H1 (cell line): ENCODE results near the gene PTPRH. TPM values are rescaled to one million over a fixed set of nuclear protein-coding genes. Genes with fewer than 3 reads are reported as not detected.

Experiments
- BRCA1 ChIP-seq: IDR thresholded peaks from 2 replicates; pipeline ENCODE4 v1.6.1; 2012; ENCODE audit warnings: low read depth, low read length, improper control_type of control experiment
- CREB1 ChIP-seq: IDR thresholded peaks from 2 replicates; pipeline ENCODE4 v1.6.1; 2012; ENCODE audit warnings: inconsistent platforms
- EP300 ChIP-seq, 2 experiments: IDR thresholded peaks; 1 replicate in 1 of 2; 2 replicates in 1 of 2; pipeline ENCODE4 v1.6.1; 2011 to 2012; ENCODE audit warnings: low read depth in 2 of 2, low read length in 2 of 2, mild to moderate bottlenecking in 2 of 2, borderline replicate concordance in 1 of 2, inconsistent platforms in 1 of 2, moderate library complexity in 1 of 2
- EZH2 ChIP-seq: fragments of 200-600 bp; sonication (generic); IDR thresholded peaks from 2 replicates; pipeline ENCODE4 v1.7.1; 2012; ENCODE audit warnings: low read depth, mild to moderate bottlenecking, moderate library complexity, low read length, inconsistent platforms; ENCODE audit not compliant: severe bottlenecking
- FOSL1 ChIP-seq: IDR thresholded peaks from 2 replicates; pipeline ENCODE4 v1.6.1; 2011; ENCODE audit warnings: mild to moderate bottlenecking, low read depth, low read length, moderate library complexity; ENCODE audit not compliant: insufficient read depth
- GABPA ChIP-seq: IDR thresholded peaks from 2 replicates; pipeline ENCODE4 v1.6.1; 2011; ENCODE audit warnings: mild to moderate bottlenecking, low read length, moderate library complexity, borderline replicate concordance; ENCODE audit not compliant: insufficient read depth
- GTF2F1 ChIP-seq: IDR thresholded peaks from 2 replicates; pipeline ENCODE4 v1.6.1; 2012; ENCODE audit warnings: low read depth, low read length, improper control_type of control experiment, borderline replicate concordance
- HDAC2 ChIP-seq, 2 experiments: fragments of 300-600 bp in 1 of 2; sonication (generic) in 1 of 2; IDR thresholded peaks; 2 replicates each; pipeline ENCODE4 v1.6.1; 2011 to 2012; ENCODE audit warnings: low read depth in 2 of 2, low read length in 2 of 2, mild to moderate bottlenecking in 2 of 2, moderate library complexity in 2 of 2, borderline replicate concordance in 1 of 2, inconsistent platforms in 1 of 2
- JUND ChIP-seq: IDR thresholded peaks from 2 replicates; pipeline ENCODE4 v1.6.1; 2011; ENCODE audit warnings: mild to moderate bottlenecking, improper control_type of control experiment, low read length
- NANOG ChIP-seq: IDR thresholded peaks from 2 replicates; pipeline ENCODE4 v1.6.1; 2011; ENCODE audit warnings: low read length, low read depth, mild to moderate bottlenecking, inconsistent platforms; ENCODE audit not compliant: insufficient read depth, poor library complexity, severe bottlenecking
- POU5F1 ChIP-seq: IDR thresholded peaks from 2 replicates; pipeline ENCODE4 v1.6.1; 2011; ENCODE audit warnings: low read depth, mild to moderate bottlenecking, low read length, moderate library complexity
- RAD21 ChIP-seq, 2 experiments: IDR thresholded peaks in 1 of 2; conservative IDR thresholded peaks in 1 of 2; 2 replicates each; pipeline ENCODE4 v1.6.1; 2011; ENCODE audit warnings: low read depth in 2 of 2, low read length in 2 of 2, improper control_type of control experiment in 1 of 2, inconsistent platforms in 1 of 2, mild to moderate bottlenecking in 1 of 2, moderate library complexity in 1 of 2
- SAP30 ChIP-seq: fragments of 300-600 bp; sonication (generic); IDR thresholded peaks from 2 replicates; pipeline ENCODE4 v1.7.1; 2012; ENCODE audit warnings: low read length, moderate library complexity, mild to moderate bottlenecking, inconsistent platforms; ENCODE audit not compliant: insufficient read depth, insufficient replicate concordance
- SIN3A ChIP-seq, 2 experiments: IDR thresholded peaks in 1 of 2; conservative IDR thresholded peaks in 1 of 2; 2 replicates each; pipeline ENCODE4 v1.6.1; 2011 to 2012; ENCODE audit warnings: low read length in 2 of 2, improper control_type of control experiment in 1 of 2, low read depth in 1 of 2, mild to moderate bottlenecking in 1 of 2
- TAF7 ChIP-seq: optimal IDR thresholded peaks from 2 replicates; pipeline ENCODE3; 2011; ENCODE audit warnings: low read depth, mild to moderate bottlenecking, inconsistent platforms, low read length, moderate library complexity, borderline replicate concordance
- ZNF274 ChIP-seq: IDR thresholded peaks from 2 replicates; pipeline ENCODE4 v1.7.0; 2012; ENCODE audit warnings: low read length, borderline replicate concordance; ENCODE audit errors: extremely low read depth
- polyA plus RNA-seq, 7 experiments: library from polyadenylated mRNA; depleted of rRNA in 3 of 7; stranded (reverse) in 5 of 7; unstranded in 2 of 7; fragments of >200 nt in 5 of 7; fragments of 200-250 nt in 2 of 7; gene quantifications; 1 replicate in 5 of 7; 2 replicates in 1 of 7; 4 replicates in 1 of 7; pipeline versions ENCODE4 v1.2.1 to v1.2.3, GENCODE V29; 2011 to 2013; ENCODE audit warnings: missing spikeins in 2 of 7, mixed read lengths in 2 of 7
- total RNA-seq: library from RNA; stranded (reverse); fragmentation: NEBNext Ultra II Directional; extraction: Animal tissue kit (Norgen Biotek cat#: 25700); gene quantifications from 2 replicates; pipeline ENCODE4 v1.2.1, GENCODE V29; 2021
- TF ChIP-seq, protein P1 (sequence below): IDR thresholded peaks from 2 replicates; pipeline ENCODE4 v1.6.1; 2012; ENCODE audit warnings: low read length, inconsistent platforms
- TF ChIP-seq, protein P2 (sequence below): IDR thresholded peaks from 2 replicates; pipeline ENCODE4 v1.6.1; 2012; ENCODE audit warnings: inconsistent platforms

PTPRH gene
- total and polyA plus RNA-seq, 2 of the 8 experiments (the other 6 are each of a cell fraction or from before 2014, with no cell fraction given), result 0.30 to 0.39 TPM

DNA sequence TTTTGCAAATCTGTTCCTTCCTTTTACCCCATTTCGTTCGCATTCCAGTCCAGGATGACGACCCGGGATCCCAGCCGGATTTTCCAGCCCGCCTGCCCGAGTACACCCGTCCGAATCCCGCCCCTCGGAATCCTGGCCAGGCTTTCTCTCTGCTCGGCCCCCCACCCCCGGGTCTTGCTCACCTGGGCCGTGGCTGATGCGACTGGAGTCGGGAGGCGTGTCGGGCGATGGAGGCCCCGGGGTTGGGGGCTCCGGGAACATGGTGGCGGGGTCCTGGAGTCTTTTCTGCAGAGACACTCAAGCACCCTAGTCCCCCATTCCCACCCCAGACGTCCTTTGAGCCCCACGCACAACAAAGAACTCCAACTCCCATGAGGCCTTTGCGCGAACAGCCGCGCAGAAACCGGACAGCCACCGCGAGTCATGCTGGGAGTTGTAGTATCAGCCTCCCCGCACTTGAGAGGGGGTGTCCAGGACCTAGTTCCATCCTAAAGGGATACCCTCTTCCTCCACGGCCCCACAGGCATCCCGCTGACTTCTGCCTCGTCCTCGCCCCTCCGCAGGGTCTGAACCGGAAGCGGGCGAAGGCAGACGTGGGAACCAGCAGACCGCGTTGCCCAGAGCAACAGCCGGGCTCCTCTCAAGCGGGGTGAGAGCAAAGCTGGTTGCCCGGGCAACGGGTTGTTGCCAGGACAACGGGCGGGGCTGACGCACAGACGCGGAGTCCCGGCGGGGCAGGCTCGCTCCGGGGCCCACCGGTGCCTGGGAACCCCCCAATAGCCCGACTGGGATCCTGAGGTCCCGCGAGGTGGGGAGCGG lies 30.3 kb downstream of the PTPRH start (continued):
- peak; percentile 7 to 8; a peak in 1 of 4 replicates for TF ChIP-seq RAD21 (IDR thresholded peaks at IDR 0.05 in 1 of 2, conservative IDR thresholded peaks at IDR 0.05 in 1 of 2; ENCODE audit: low read depth in 2 of 2, low read length in 2 of 2)
- peak; percentile 54 for TF ChIP-seq SAP30
- peak; percentile 74 for TF ChIP-seq TAF7
- TF ChIP-seq, protein P1, sequence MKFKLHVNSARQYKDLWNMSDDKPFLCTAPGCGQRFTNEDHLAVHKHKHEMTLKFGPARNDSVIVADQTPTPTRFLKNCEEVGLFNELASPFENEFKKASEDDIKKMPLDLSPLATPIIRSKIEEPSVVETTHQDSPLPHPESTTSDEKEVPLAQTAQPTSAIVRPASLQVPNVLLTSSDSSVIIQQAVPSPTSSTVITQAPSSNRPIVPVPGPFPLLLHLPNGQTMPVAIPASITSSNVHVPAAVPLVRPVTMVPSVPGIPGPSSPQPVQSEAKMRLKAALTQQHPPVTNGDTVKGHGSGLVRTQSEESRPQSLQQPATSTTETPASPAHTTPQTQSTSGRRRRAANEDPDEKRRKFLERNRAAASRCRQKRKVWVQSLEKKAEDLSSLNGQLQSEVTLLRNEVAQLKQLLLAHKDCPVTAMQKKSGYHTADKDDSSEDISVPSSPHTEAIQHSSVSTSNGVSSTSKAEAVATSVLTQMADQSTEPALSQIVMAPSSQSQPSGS, result peak; percentile 92
- peak in 1 of 2 experiments; percentile 38; a peak in 1 of 4 replicates for TF ChIP-seq HDAC2 (IDR thresholded peaks at IDR 0.05; ENCODE audit: borderline replicate concordance in 1 of 2, low read depth in 2 of 2, low read length in 2 of 2)
- TF ChIP-seq JUND, result peak; percentile 74
- TF ChIP-seq GTF2F1, result no peak
- TF ChIP-seq BRCA1, result no peak
- TF ChIP-seq, protein P2, sequence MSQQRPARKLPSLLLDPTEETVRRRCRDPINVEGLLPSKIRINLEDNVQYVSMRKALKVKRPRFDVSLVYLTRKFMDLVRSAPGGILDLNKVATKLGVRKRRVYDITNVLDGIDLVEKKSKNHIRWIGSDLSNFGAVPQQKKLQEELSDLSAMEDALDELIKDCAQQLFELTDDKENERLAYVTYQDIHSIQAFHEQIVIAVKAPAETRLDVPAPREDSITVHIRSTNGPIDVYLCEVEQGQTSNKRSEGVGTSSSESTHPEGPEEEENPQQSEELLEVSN, result peak; percentile 28; the same call in 1 of the 2 replicates
- no peak for TF ChIP-seq FOSL1
- peak; percentile 88 to 93; a peak in 3 of 4 replicates for TF ChIP-seq SIN3A (conservative IDR thresholded peaks at IDR 0.05 in 1 of 2, IDR thresholded peaks at IDR 0.05 in 1 of 2; ENCODE audit: low read depth in 1 of 2, low read length in 2 of 2)
- peak; percentile 66 for TF ChIP-seq CREB1
- TF ChIP-seq GABPA, result peak; percentile 69; the same call in 1 of the 2 replicates
- TF ChIP-seq EP300 (IDR thresholded peaks at IDR 0.05; ENCODE audit: borderline replicate concordance in 1 of 2, low read depth in 2 of 2, low read length in 2 of 2), result peak in 1 of 2 experiments; percentile 69; a peak in 1 of 3 replicates
- no peak for TF ChIP-seq NANOG
- no peak for TF ChIP-seq POU5F1
- no peak for TF ChIP-seq EZH2
- TF ChIP-seq ZNF274, result no peak
